H1 (cell line): ENCODE results near the gene PSMF1. TPM values are rescaled to one million over a fixed set of nuclear protein-coding genes. Genes with fewer than 3 reads are reported as not detected.

Experiments used
- CBX8 ChIP-seq: fragments of 300-800, 300-1000 bp; sonication (generic); IDR thresholded peaks from 2 replicates; pipeline ENCODE4 v1.7.1; 2016; ENCODE audit warnings: low read depth, low read length, borderline replicate concordance
- SAP30 ChIP-seq: fragments of 300-600 bp; sonication (generic); IDR thresholded peaks from 2 replicates; pipeline ENCODE4 v1.7.1; 2012; ENCODE audit warnings: low read length, moderate library complexity, mild to moderate bottlenecking, inconsistent platforms; ENCODE audit not compliant: insufficient read depth, insufficient replicate concordance
- polyA plus RNA-seq, 7 experiments: library from polyadenylated mRNA; depleted of rRNA in 3 of 7; stranded (reverse) in 5 of 7; unstranded in 2 of 7; fragments of >200 nt in 5 of 7; fragments of 200-250 nt in 2 of 7; gene quantifications; 1 replicate in 5 of 7; 2 replicates in 1 of 7; 4 replicates in 1 of 7; pipeline versions ENCODE4 v1.2.1 to v1.2.3, GENCODE V29; 2011 to 2013; ENCODE audit warnings: missing spikeins in 2 of 7, mixed read lengths in 2 of 7
- total RNA-seq: library from RNA; stranded (reverse); fragmentation: NEBNext Ultra II Directional; extraction: Animal tissue kit (Norgen Biotek cat#: 25700); gene quantifications from 2 replicates; pipeline ENCODE4 v1.2.1, GENCODE V29; 2021

Gene PSMF1
- total and polyA plus RNA-seq, 2 of the 8 experiments (the other 6 are each of a cell fraction or from before 2014, with no cell fraction given) = 106 to 159 TPM

DNA sequence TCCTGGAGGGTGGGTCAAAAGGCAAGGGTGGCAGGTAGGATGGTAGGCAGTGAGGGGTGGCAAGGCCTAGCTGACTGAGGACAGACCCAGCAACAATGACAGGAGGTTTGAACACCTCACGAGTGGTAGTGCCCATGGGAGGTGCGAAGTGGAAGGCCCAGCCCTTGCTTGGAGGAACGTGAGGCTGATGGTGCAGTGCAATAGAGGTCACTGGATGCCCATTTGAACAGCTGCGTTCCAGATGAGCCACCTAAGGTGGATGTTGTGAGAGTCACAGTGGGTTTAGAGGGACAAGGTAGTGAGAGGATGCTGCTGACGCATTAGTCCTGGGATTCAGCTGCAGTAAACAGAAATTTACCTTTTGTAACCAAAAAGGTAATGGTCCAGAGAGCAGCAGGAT, 50.8 kb downstream of the PSMF1 start (continued):
- TF ChIP-seq CBX8 (no peak), SAP30 (no peak)
- TF ChIP-seq, all 59 proteins: peak for 0
